Stimulated activated CD8-positive, alpha-beta memory T cell treated with anti-CD3 and anti-CD28 coated beads, Interleukin-4, amount 100 ng/mL, for 24 hours (primary cell): ENCODE measurements around the gene PDX1.

Experiments
- DNase-seq: peaks from one replicate; pipeline ENCODE4 v3.0.0-alpha.2; 2020; ENCODE audit warnings: low read depth

Gene PDX1

GRCh38 chr13:27970382-27971235, 50.8 kb downstream of the PDX1 start:
- no peak for DNase-seq

GRCh38 chr13:27971236-27971645, 51.4 kb downstream of the PDX1 start:
- no peak for DNase-seq

- DNase-seq = no peak
Observed at GRCh38 chr13:27971776-27972477, 52.1 kb downstream of the PDX1 start.

- DNase-seq = no peak
Observed at GRCh38 chr13:27972478-27972820, 52.6 kb downstream of the PDX1 start.

- DNase-seq = no peak
Observed at GRCh38 chr13:27973291-27973690, 53.5 kb downstream of the PDX1 start.

- DNase-seq = no peak
Observed at GRCh38 chr13:27973961-27974662, 54.3 kb downstream of the PDX1 start.
